ENCODE data around the gene JPH2.

DNA sequence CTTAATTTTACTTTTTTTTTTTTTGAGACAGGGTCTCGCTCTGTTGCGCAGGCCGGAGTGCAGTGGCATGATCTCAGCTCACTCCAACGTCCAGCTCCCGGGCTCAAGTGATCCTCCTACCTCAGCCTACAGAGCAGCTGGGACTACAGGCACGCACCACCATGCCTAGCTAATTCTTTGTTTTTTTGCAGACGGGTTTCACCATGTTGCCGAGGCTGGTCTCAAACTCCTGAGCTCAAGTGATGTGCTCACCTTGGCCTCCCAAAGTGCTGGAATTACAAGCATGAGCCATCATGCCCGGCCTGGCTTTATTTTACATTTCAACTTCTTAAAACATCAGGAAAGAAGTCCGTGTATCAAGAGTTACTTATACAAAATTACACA, 17.8 kb upstream of the JPH2 start:
- TF ChIP-seq, protein P1, sequence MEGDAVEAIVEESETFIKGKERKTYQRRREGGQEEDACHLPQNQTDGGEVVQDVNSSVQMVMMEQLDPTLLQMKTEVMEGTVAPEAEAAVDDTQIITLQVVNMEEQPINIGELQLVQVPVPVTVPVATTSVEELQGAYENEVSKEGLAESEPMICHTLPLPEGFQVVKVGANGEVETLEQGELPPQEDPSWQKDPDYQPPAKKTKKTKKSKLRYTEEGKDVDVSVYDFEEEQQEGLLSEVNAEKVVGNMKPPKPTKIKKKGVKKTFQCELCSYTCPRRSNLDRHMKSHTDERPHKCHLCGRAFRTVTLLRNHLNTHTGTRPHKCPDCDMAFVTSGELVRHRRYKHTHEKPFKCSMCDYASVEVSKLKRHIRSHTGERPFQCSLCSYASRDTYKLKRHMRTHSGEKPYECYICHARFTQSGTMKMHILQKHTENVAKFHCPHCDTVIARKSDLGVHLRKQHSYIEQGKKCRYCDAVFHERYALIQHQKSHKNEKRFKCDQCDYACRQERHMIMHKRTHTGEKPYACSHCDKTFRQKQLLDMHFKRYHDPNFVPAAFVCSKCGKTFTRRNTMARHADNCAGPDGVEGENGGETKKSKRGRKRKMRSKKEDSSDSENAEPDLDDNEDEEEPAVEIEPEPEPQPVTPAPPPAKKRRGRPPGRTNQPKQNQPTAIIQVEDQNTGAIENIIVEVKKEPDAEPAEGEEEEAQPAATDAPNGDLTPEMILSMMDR (IDR thresholded peaks at IDR 0.05): no peak
- TF ChIP-seq POLR2A (IDR thresholded peaks at IDR 0.05): no peak
- no peak for TF ChIP-seq EP300 (IDR thresholded peaks at IDR 0.05)
